IPS-11a (cell line): ENCODE data around the gene ST6GALNAC2.

Experiments
- H3K4me3 ChIP-seq: one replicate; pipeline ENCODE4 v1.5.1; 2013; ENCODE audit warnings: low read depth, low read length, control low read depth

Gene ST6GALNAC2

DNA sequence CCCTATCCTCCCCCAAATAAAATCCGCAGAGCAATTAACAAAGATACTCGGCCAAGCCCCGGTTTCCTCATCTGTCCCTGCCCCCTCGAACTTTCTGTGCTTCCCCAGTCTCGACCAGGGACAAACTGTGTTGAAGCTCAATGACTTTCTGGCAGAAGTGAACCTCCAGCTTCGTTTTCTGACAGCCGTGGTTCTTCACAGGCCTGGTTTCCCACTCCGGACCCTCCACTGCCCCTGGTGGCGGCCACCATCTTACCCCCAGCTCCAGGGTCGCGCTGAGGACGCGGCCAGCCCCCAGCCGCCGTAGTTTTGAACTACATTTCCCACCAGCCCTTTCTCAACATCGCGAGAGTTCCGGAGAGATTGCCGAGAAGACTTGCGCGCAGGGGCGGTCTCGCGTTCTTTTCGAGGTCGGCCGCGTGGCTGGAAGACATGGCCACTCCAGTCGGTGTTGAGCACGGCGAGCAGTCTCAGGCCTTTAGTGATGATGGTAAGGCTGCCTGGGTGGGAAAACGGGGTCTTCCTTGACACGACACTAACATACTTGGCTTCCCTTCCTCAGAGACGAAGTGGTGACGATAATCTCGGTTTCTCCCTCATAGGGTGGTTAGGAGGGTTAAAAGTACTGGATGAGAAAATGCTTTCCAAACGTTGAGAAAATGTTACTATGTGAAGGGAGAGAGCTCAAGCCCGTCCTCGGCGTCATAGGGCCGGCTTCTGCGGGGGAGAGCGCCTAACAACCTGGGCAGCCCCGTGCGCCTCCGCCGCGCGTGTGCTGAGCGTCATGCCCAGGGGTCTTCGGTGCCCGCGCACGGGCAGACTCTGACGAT is 28.1 kb downstream of the ST6GALNAC2 start:
- peak overlapping the region; percentile 99 for H3K4me3 ChIP-seq

DNA sequence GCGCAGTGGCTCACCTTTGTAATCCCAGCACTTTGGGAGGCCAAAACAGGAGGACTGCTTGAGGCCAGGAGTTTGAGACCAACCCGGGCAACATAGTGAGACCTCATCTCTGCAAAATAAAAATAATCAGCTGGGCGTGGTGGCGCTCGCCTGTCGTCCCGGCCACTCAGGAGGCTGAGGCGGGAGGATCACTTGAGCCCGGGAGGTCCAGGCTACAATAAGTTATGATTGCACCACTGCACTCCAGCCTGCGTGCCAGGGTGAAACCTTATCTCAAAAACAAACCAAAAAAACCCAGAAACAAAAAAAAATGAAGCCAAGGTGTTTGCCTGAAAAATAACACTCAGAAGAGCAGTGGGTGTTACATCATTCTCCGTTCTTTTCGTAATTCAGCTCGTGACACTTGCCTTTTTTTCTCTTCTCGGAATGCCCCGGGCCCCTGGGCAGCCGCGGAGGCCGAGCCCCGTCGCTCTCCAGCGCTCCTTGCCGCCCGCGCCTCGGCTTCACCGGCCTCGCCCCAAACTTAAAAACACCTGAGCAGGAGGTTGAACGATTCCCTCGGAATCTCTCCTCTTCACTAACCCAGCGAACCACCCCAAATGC is 28.8 kb downstream of the ST6GALNAC2 start:
- H3K4me3 ChIP-seq = peak overlapping the region; percentile 99

DNA sequence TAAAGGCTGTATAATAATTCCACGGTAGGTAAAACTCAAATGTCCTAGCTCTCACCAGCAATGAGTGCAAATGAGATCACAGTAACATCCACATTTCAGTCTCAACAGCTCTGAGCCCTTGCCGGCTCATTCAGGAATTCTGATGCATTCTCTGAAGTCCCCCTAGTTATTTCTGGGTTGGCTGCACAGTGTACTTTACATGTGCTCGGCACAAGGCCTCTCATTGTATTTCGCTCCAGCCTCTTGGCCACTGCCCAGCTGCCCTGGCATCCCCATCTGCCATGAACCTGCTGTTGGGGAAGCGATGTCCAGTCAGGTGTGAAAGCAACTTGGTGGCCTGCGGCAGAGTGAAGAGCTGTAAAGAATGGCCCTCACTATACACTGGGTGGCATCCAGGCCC is 31.5 kb downstream of the ST6GALNAC2 start:
- H3K4me3 ChIP-seq = no peak overlapping the region

GRCh38 chr17:76553178-76553908 is 32.3 kb downstream of the ST6GALNAC2 start:
- no peak overlapping the region for H3K4me3 ChIP-seq

DNA sequence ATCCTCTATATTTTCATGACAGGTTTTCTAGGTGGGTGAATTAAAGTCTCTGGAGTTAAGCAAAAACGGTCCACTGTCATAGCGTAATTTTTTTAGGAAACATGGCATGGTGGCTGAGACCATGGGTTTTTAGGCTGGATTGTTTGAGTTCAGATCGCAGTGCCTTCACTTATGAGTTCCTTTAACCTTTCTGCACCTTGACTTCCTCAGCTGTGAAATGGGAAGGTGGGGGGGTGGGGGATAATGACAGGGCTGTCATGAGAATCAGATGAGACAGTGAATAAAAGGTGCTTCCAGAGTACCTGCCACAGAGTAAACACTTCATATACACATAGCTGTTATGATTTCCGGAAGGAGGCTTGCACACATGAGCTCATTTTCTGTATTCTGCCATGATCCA is 34.0 kb downstream of the ST6GALNAC2 start:
- H3K4me3 ChIP-seq = no peak overlapping the region

GRCh38 chr17:76550712-76551615 is 34.7 kb downstream of the ST6GALNAC2 start:
- H3K4me3 ChIP-seq = no peak overlapping the region

GRCh38 chr17:76549539-76549938 is 36.1 kb downstream of the ST6GALNAC2 start:
- H3K4me3 ChIP-seq = no peak overlapping the region

GRCh38 chr17:76549215-76549518 is 36.5 kb downstream of the ST6GALNAC2 start:
- no peak overlapping the region for H3K4me3 ChIP-seq

DNA sequence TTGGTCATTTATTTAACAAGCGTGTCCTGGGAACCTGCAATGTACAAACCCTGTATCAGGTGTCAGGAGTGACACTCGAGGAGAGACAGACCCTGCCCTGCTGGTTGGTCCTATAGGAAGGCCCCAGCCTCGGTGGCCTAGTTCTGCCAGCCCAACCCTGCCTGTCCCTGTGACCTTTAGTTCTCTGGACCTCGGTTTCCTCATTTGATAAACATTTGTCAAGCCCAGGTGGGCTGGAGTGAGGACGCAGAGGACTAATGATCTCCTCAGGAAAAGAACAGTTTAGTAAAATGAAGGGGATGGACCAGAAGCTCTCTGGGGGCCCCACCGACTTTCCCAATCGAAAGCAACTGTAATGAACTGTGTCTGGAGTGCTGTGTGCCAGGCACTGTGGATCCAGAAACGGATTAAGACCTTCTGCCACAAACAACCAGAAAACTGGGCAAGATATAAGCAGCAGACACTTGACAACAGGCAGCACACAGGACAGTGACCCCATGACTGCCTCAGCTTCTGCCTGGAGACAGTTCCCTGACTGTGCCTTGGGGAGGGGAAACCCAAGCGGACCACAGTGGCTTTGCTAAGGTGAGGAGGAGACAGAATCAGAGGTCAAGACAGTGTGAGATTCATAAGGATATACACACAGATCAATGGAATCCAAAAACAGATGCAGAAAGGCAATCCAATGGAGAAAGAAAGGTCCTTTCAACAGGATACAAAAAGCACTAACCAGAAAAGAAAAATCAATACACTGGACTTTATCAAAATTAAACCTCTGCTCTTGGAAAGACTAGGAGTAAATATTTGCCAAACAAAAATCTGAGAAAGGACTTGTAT is 37.1 kb downstream of the ST6GALNAC2 start:
- no peak overlapping the region for H3K4me3 ChIP-seq

DNA sequence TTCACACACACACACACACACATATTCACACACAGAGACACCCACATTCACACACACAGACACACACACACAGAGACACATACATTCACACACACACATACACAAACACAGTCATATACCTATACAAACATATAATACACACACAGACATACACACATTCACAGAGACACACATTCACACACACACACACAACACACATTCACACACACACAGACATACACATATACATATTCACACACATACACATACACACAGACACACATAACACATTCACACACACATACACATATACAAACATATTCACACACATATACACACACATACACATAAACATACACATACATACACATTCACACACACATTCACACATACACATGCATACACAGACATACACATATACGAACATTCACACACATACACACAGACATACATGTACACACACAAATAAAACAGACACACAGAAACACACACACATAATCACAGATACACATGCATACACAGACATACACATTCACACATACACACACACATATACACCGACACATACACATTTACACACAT is 37.9 kb downstream of the ST6GALNAC2 start:
- no peak overlapping the region for H3K4me3 ChIP-seq

DNA sequence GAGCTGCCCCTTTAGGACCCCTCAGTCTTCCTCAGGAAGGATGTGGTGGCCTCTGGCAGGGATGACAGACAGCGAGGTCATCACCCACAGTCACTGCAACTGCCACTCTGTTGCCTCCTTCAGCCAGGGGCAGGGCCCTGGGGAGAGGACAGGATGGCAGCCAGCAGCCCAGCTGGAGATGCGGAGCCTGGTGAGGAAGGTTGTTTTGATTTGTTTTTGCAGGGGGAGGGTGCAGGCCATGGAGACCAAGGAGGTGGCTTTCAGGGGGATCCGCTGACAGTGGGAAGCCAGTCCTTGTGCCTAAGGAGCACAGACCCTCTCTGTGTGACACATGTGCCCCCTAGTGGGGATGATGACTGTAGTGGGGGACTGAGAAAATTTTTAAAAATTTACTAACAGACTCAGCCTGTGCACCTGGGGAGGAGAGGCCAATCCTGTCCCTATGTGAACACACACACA is 38.4 kb downstream of the ST6GALNAC2 start:
- no peak overlapping the region for H3K4me3 ChIP-seq

DNA sequence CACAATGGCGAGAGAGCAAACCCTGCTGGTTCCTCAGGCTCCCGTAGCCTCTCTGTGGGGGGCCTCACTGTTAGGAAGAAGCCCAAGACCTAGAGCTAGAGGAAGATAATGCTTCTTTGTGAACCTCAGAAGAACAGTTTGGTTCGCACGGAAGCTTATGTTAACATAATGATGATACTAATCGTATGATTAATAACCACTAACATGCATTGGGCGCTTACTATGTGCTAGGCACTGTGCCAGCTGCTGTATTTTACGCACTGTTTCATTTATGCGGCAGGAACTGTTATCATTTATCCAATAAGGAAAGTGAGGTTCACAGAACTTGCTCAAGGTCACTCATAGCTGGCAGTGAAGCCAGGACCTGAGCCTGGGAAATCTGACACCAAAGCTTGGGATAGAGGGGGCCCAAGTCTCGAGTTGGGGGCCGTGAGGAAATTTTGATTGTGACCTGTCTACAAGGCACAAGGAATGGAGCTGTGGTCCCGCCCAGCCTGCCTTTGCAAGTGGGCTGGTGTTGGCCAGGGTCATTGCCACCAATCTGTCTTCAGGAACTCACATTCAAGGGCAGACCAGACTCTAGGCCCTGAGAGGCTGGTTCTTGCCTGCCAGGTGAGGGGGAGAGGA is 39.0 kb downstream of the ST6GALNAC2 start:
- H3K4me3 ChIP-seq = no peak overlapping the region

- no peak overlapping the region for H3K4me3 ChIP-seq
These were observed 39.6 kb downstream of the ST6GALNAC2 start for GRCh38 chr17:76545918-76546555.

- H3K4me3 ChIP-seq = no peak overlapping the region
These were observed 40.9 kb downstream of the ST6GALNAC2 start for GRCh38 chr17:76544546-76545365.

- H3K4me3 ChIP-seq = no peak overlapping the region
These were observed 41.7 kb downstream of the ST6GALNAC2 start for GRCh38 chr17:76543826-76544545.

DNA sequence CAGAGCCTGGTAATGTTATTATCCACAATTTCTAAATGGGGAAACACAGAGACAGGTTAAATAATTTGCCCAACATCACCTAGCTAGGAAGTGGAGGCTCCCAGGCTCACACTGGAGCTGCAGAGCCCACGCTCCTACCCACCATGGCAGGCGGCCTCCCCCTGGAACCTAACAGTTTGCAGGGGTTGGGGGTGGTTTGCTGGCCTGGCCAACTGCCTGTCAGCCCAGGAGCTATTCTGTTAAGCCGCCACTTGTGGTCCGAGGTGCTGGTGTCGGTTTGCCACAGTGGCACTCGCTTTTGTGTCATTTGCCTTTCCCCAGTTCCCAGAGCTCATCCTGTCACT is 42.2 kb downstream of the ST6GALNAC2 start:
- H3K4me3 ChIP-seq = no peak overlapping the region

DNA sequence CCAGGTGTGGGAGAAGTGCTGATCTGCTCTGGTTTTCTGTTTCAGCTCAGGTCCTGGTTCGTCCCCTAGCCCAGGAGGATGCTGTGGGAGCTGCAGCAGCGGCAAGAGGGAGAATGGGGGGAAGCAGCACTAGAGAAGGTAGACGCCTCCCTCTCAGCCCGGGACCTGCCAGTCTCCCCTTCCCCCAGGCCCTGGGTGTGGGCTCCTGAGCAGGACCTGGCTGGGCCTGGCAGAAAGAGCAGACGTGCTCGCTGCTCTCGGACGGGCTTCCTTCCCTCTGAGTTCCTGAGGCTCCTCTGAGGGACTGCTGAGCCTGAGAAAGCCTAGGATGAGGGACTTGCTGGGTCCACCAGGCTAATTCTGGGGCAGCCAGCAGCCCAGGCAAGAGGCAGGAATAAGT is 42.7 kb downstream of the ST6GALNAC2 start:
- no peak overlapping the region for H3K4me3 ChIP-seq
